Parathyroid adenoma (tissue), 2 donors: ENCODE data around the gene ME2.

ENCODE experiments used
- H2AFZ ChIP-seq: fragments of 300-600 bp; sonication (generic); one replicate; pipeline ENCODE4 v1.7.0; 2017; ENCODE audit warnings: antibody characterized with exemption, mild to moderate bottlenecking
- H3K27ac ChIP-seq: fragments of 300-600 bp; sonication (generic); one replicate; pipeline ENCODE4 v1.7.0; 2017
- H3K27me3 ChIP-seq: fragments of 300-600 bp; sonication (generic); one replicate; pipeline ENCODE4 v1.7.0; 2017; ENCODE audit warnings: low read length; ENCODE audit not compliant: control insufficient read depth, insufficient read depth
- H3K36me3 ChIP-seq: fragments of 300-600 bp; sonication (generic); one replicate; pipeline ENCODE4 v1.7.0; 2017; ENCODE audit warnings: low read length; ENCODE audit not compliant: control insufficient read depth, insufficient read depth
- H3K4me1 ChIP-seq: fragments of 300-600 bp; sonication (generic); one replicate; pipeline ENCODE4 v1.7.0; 2017; ENCODE audit warnings: control low read depth
- H3K4me2 ChIP-seq: fragments of 300-600 bp; sonication (generic); one replicate; pipeline ENCODE4 v1.7.0; 2017; ENCODE audit warnings: low read length
- H3K4me3 ChIP-seq: fragments of 300-600 bp; sonication (generic); one replicate; pipeline ENCODE4 v1.7.0; 2017; ENCODE audit warnings: low read depth, low read length
- H3K79me2 ChIP-seq: fragments of 300-600 bp; sonication (generic); one replicate; pipeline ENCODE4 v1.7.0; 2017; ENCODE audit warnings: control low read depth
- H3K9ac ChIP-seq: fragments of 300-600 bp; sonication (generic); one replicate; pipeline ENCODE4 v1.7.0; 2017; ENCODE audit warnings: mild to moderate bottlenecking
- H3K9me3 ChIP-seq: fragments of 300-600 bp; sonication (generic); one replicate; pipeline ENCODE4 v1.7.0; 2017; ENCODE audit warnings: low read length; ENCODE audit not compliant: control insufficient read depth
- TF ChIP-seq, protein P1 (sequence below): fragments of 300-600 bp; sonication (generic); IDR thresholded peaks from one replicate; pipeline ENCODE4 v1.7.0; 2017; ENCODE audit warnings: antibody characterized with exemption, mild to moderate bottlenecking
- donor health status: primary hyperparathyroidism.

ME2 gene

GRCh38 chr18:50909261-50909660, 30.3 kb downstream of the ME2 start:
- TF ChIP-seq, protein P1, sequence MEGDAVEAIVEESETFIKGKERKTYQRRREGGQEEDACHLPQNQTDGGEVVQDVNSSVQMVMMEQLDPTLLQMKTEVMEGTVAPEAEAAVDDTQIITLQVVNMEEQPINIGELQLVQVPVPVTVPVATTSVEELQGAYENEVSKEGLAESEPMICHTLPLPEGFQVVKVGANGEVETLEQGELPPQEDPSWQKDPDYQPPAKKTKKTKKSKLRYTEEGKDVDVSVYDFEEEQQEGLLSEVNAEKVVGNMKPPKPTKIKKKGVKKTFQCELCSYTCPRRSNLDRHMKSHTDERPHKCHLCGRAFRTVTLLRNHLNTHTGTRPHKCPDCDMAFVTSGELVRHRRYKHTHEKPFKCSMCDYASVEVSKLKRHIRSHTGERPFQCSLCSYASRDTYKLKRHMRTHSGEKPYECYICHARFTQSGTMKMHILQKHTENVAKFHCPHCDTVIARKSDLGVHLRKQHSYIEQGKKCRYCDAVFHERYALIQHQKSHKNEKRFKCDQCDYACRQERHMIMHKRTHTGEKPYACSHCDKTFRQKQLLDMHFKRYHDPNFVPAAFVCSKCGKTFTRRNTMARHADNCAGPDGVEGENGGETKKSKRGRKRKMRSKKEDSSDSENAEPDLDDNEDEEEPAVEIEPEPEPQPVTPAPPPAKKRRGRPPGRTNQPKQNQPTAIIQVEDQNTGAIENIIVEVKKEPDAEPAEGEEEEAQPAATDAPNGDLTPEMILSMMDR, result no peak
- no peaks in the 10 kb centered on the region for H3K27me3 ChIP-seq
- H3K27ac ChIP-seq, result no peak overlapping the region
- H3K4me1 ChIP-seq, result no peaks in the 10 kb centered on the region
- no peak overlapping the region for H3K9ac ChIP-seq
- no peaks in the 10 kb centered on the region for H3K9me3 ChIP-seq
- H3K4me2 ChIP-seq, result no peak overlapping the region
- H3K36me3 ChIP-seq, result no peaks in the 10 kb centered on the region
- H3K79me2 ChIP-seq, result peaks cover 23% of the 10 kb centered on the region
- H3K4me3 ChIP-seq, result no peak overlapping the region
- H2AFZ ChIP-seq, result no peak overlapping the region

GRCh38 chr18:50911006-50911405, 32.1 kb downstream of the ME2 start:
- no peak overlapping the region for H2AFZ ChIP-seq
- H3K27ac ChIP-seq, result no peak overlapping the region
- TF ChIP-seq, protein P1, result no peak
- H3K9ac ChIP-seq, result no peak overlapping the region
- H3K36me3 ChIP-seq, result no peaks in the 10 kb centered on the region
- no peaks in the 10 kb centered on the region for H3K9me3 ChIP-seq
- H3K27me3 ChIP-seq, result no peaks in the 10 kb centered on the region
- H3K4me2 ChIP-seq, result no peak overlapping the region
- peaks cover 16% of the 10 kb centered on the region for H3K79me2 ChIP-seq
- no peaks in the 10 kb centered on the region for H3K4me1 ChIP-seq
- no peak overlapping the region for H3K4me3 ChIP-seq

DNA sequence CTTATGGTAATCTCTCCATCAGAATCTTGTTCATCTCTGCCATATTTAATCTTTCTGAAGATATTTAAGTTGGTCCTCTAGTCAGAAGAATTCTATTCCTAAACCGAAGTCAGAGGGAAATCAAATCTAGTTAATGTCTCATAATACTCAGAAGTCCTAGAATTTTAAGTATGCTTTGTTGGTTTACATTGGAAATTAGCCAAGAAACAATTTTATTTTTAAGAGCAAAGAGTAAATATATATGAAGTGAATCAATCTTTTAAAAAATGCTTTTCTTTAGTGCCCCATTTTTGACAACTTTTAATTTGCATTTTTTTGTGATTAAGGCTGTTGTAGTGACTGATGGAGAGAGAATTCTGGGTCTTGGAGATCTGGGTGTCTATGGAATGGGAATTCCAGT, 38.1 kb downstream of the ME2 start:
- Histone ChIP-seq H3K4me3 (no peak overlapping the region), H3K27ac (no peak overlapping the region), H2AFZ (no peak overlapping the region), H3K36me3 (no peaks in the 10 kb centered on the region), H3K4me2 (no peak overlapping the region), H3K79me2 (no peaks in the 10 kb centered on the region), H3K9ac (no peak overlapping the region), H3K27me3 (no peaks in the 10 kb centered on the region), H3K9me3 (no peaks in the 10 kb centered on the region), H3K4me1 (no peaks in the 10 kb centered on the region)
- TF ChIP-seq, protein P1, result no peak

DNA sequence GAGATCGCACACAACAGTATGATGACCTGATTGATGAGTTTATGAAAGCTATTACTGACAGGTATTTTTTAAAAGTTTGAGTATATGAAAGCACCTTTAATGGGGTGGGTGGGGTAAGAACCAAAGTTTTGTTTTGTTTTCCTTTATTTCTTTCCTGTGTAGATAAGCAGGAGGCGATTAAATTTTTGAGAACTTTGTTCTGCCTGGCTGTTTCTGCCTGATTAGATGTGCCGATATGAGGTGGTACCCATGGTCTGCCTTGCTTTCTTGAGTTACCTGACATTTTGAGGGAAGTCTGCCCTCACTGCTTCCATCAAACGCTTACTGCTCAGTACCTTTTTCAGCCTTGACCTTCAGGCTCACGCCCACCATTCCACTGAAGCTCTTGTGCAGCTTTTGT, 39.2 kb downstream of the ME2 start:
- no peak overlapping the region for H2AFZ ChIP-seq
- H3K79me2 ChIP-seq, result no peaks in the 10 kb centered on the region
- no peak overlapping the region for H3K4me2 ChIP-seq
- H3K4me3 ChIP-seq, result no peak overlapping the region
- TF ChIP-seq, protein P1, result no peak
- no peaks in the 10 kb centered on the region for H3K27me3 ChIP-seq
- no peaks in the 10 kb centered on the region for H3K9me3 ChIP-seq
- no peaks in the 10 kb centered on the region for H3K4me1 ChIP-seq
- H3K9ac ChIP-seq, result no peak overlapping the region
- H3K27ac ChIP-seq, result no peak overlapping the region
- H3K36me3 ChIP-seq, result no peaks in the 10 kb centered on the region

DNA sequence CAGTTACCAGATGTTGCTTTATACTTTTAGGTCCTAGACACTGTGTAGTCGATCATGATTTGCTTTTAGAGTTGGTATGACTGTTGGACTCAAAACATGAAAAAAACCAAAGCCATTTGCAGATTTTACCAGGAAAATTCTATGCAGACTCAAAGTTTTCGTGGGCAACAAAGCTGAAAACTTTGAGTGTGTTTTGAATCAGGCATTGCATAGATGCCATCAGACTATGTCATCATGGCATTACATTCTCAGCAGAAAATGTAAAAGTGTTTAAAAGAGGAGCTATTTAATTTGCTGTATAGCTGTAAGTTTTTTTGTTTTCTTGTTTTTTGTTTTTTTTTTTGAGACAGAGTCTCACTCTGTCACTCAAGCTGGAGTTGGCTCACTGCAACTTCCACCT, 45.5 kb downstream of the ME2 start:
- Histone ChIP-seq H3K9ac (no peak overlapping the region), H3K9me3 (no peaks in the 10 kb centered on the region), H3K79me2 (no peaks in the 10 kb centered on the region), H3K27ac (no peak overlapping the region), H3K4me2 (no peak overlapping the region), H3K4me3 (no peak overlapping the region), H2AFZ (no peak overlapping the region), H3K36me3 (no peaks in the 10 kb centered on the region), H3K4me1 (no peaks in the 10 kb centered on the region), H3K27me3 (no peaks in the 10 kb centered on the region)
- TF ChIP-seq, protein P1, result no peak
